ENCODE data around the gene ARHGAP44. TPM values are rescaled to one million over a fixed set of nuclear protein-coding genes. Genes with fewer than 3 reads are reported as not detected.
A peak's percentile ranks its signal among the peaks of the same experiment; 100 is the strongest.

Gene ARHGAP44
- 0.64 and 1.3 TPM in 2 replicates for total RNA-seq

GRCh38 chr17:12789481-12790248 is at the start of gene ARHGAP44:
Gene ARHGAP44 (plus strand): TSS chr17:12789498. CDS start chr17:12789839, 341 bp downstream.
- peak within 1 kb of the TSS; percentile 62 for H3K4me3 ChIP-seq (ENCODE audit: low read depth, low read length)
- peak; percentile 59 for DNase-seq (ENCODE audit: low read depth)
- TF ChIP-seq CTCF (IDR thresholded peaks at IDR 0.05; ENCODE audit: insufficient read depth, low read depth, low read length), result no peak

GRCh38 chr17:12739500-12739899 is 49.8 kb upstream of the ARHGAP44 start:
- no peak overlapping the region for H3K4me3 ChIP-seq (ENCODE audit: low read depth, low read length)
- no peak for DNase-seq (ENCODE audit: low read depth)
- TF ChIP-seq CTCF (IDR thresholded peaks at IDR 0.05; ENCODE audit: insufficient read depth, low read depth, low read length), result no peak

GRCh38 chr17:12743046-12743445 is 46.3 kb upstream of the ARHGAP44 start:
- no peak for DNase-seq (ENCODE audit: low read depth)
- no peak for TF ChIP-seq CTCF (IDR thresholded peaks at IDR 0.05; ENCODE audit: insufficient read depth, low read depth, low read length)
- H3K4me3 ChIP-seq (ENCODE audit: low read depth, low read length), result no peak overlapping the region

- no peak overlapping the region for H3K4me3 ChIP-seq (ENCODE audit: low read depth, low read length)
- DNase-seq (ENCODE audit: low read depth), result no peak
- TF ChIP-seq CTCF (IDR thresholded peaks at IDR 0.05; ENCODE audit: insufficient read depth, low read depth, low read length), result no peak
These were observed 45.0 kb upstream of the ARHGAP44 start for GRCh38 chr17:12744298-12744697.

- no peak for TF ChIP-seq CTCF (IDR thresholded peaks at IDR 0.05; ENCODE audit: insufficient read depth, low read depth, low read length)
- no peak overlapping the region for H3K4me3 ChIP-seq (ENCODE audit: low read depth, low read length)
- DNase-seq (ENCODE audit: low read depth), result no peak
These were observed 44.5 kb upstream of the ARHGAP44 start for GRCh38 chr17:12744786-12745185.

- H3K4me3 ChIP-seq (ENCODE audit: low read depth, low read length), result no peak overlapping the region
- no peak for TF ChIP-seq CTCF (IDR thresholded peaks at IDR 0.05; ENCODE audit: insufficient read depth, low read depth, low read length)
- no peak for DNase-seq (ENCODE audit: low read depth)
These were observed 43.8 kb upstream of the ARHGAP44 start for GRCh38 chr17:12745486-12745885.

GRCh38 chr17:12756786-12757185 is 32.5 kb upstream of the ARHGAP44 start:
- DNase-seq (ENCODE audit: low read depth), result peak; percentile 77
- no peak overlapping the region for H3K4me3 ChIP-seq (ENCODE audit: low read depth, low read length)
- no peak for TF ChIP-seq CTCF (IDR thresholded peaks at IDR 0.05; ENCODE audit: insufficient read depth, low read depth, low read length)
